ENCODE measurements around the gene EPHB3.

The EPHB3 gene

GRCh38 chr3:184561061-184561912, at the start of gene EPHB3:
EPHB3 (plus strand) TSS chr3:184561785; CDS start chr3:184562236, 451 bp downstream.
- peak; percentile 100 for DNase-seq

DNA sequence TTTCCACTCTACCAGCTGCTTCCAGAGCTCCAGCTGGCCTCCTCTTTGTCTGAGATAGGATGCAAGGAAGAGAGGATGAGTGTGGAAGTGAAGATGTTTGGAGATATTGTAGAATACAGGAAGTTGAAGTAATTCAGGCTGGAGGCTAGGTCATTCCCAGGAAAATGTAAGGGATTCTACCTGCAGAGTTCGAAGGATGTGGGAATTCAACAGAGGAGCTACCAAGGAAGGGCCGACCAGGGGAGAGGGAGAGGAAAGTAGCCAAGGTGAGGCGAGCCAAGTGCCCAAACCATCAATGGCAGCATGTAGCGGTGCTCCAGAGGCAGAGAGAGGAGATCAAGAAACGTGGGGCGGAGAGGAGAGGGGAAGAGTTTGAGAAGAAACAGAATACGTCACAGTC, 49.0 kb upstream of the EPHB3 start:
- no peak for DNase-seq

- peak; percentile 75 for DNase-seq
Measured at GRCh38 chr3:184513276-184514170, 48.1 kb upstream of the EPHB3 start.

GRCh38 chr3:184514171-184514490, 47.5 kb upstream of the EPHB3 start:
- DNase-seq, result no peak

GRCh38 chr3:184523825-184524615, 37.6 kb upstream of the EPHB3 start:
- DNase-seq, result peak; percentile 65

GRCh38 chr3:184524981-184525336, 36.6 kb upstream of the EPHB3 start:
- no peak for DNase-seq

- no peak for DNase-seq
Measured at GRCh38 chr3:184525337-184526087, 36.1 kb upstream of the EPHB3 start.

GRCh38 chr3:184526088-184526433, 35.5 kb upstream of the EPHB3 start:
- DNase-seq, result no peak

GRCh38 chr3:184531626-184532280, 29.8 kb upstream of the EPHB3 start:
- DNase-seq, result no peak

- no peak for DNase-seq
Measured at GRCh38 chr3:184532940-184533732, 28.4 kb upstream of the EPHB3 start.

DNA sequence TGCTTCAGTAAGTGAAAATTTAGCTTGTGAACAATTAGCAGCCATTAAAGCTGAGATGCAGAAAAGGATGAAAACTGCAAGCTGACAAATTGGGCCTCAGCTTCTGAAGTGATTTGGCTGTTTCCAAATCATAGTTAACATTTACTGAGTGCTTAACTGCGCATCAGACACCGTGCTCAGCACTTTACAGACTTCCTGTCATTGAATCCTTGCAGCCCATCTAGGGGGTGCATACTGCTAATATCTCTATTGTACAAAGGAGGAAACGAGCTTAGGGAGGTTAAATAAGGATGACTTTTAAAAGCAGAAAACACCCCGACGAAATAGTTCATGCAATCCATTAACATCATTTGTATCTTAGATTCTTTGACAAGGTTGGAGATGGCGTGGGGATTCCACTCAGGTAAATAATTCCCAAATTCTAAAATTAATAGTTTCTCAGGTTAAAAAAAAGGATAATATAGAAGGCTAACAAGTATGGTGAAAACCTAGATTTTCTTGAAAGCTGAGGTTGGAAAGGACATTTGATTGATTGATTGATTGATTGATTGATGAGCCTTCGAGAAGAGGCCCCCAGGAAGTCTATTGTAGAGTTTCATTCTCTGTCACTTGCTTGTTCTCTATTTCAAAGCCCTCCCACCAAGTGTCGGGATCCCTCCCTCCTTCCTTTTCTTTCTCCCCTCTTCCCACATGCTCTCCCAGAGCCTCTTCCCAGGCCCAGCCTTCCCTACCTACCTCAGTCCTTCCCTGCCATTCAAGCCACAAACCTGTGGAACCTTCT, 23.5 kb upstream of the EPHB3 start:
- no peak for DNase-seq

DNA sequence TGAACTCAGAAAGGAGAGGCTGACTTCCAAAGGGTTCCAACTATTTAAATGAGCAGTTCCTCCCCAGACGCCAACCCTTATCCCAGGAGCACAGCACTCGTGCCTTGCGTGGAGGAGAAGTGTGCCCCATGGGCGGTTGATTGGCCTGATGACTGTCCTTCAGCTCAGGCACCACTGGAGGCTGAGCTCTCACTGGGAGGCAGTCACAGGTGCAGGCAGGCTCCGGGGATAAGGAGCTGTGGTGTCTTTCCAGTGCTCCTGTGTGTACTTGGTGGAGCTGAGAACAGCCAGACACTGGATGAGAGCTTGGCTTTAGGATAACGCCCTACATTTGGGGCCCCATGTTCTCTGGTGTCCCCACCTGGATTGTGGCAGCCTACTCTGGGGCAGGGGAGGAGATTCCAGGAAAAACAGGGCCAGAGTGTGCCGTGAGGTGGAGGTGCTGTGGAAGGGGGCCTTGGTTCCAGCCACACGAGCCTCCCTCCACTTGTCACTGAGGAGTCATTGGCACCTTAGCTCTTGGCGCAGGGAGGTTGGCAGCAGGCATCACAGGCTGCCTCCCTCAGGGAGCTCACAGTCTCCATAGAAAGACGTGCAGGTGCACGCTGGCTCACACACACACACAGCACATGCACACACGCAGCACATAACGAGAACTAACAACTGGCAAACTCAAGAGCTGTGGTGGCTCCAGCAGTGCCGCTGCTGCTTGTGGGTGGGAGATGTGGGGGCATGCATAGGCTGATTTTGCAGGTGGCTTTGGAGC, 22.7 kb upstream of the EPHB3 start:
- DNase-seq, result no peak

DNA sequence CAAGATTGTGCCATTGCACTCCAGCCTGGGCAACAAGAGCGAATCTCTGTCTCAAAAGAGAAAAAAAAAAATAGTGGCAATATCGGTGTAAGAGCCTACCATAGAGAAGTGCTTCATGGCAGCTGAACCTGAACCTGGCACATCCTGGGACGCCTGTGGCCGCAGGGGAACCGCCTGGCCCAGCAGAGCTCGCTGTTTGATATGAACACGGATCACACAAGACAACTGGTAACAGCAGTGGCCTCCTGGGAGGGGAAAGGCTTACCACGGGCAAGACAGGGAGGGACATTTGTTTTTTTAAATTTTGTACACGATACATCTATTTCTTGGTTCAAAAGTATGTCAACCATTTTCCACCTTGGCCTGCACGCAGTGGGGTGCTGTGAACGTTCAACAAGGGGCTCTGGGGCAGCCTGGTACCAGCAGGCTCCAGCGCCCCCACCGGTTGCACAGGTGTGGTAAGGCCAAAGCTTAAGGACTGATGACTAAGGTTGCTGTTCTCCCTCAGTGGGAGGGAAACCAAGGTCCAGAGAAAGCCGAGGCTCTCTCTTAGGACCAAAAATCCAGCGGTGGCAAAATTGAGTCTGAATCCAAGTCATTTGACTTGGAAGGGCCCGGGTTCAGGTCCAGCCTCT, 21.7 kb upstream of the EPHB3 start:
- DNase-seq, result no peak

DNA sequence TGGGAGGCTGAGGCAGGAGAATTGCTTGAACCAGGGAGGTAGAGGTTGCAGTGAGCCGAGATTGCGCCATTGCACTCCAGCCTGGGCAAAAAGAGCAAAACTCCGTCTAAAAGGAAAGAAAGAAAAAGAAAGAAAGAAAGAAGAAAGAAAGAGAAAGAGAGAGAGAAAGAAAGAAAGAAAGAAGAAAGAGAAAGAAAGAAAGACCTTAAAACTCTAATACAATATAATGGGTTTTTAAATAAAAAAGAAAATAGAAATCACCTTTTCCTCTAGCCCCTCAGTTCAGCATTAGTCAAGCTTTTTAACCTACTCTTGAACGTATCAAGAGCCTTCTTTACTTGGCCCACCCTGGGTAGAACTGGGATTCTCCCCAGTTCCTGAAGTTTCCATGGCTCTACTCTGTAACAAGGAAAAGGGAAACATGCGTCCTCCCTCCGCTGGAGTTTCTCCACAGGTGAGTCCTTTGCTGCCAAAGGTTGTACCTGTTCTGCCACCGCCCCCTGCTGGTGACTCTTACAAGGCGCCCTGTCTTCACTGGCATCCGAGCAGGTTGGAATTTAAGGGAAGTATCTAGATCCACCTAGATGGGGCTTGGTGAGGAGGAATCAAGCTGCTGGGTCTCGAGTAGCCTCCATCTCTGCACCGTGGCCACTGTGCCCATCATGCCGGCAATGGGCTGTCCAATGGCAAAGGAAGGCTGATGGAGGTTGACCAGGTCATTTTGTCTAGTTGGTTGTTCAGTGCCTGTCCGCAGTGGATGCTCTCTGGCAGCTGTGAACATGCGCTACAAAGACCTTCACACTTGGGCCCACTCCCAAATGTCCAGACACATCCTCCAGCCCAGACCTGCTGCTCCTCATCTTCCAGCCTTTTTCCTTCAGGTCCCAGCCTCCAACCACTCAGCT, 20.6 kb upstream of the EPHB3 start:
- DNase-seq, result no peak

DNA sequence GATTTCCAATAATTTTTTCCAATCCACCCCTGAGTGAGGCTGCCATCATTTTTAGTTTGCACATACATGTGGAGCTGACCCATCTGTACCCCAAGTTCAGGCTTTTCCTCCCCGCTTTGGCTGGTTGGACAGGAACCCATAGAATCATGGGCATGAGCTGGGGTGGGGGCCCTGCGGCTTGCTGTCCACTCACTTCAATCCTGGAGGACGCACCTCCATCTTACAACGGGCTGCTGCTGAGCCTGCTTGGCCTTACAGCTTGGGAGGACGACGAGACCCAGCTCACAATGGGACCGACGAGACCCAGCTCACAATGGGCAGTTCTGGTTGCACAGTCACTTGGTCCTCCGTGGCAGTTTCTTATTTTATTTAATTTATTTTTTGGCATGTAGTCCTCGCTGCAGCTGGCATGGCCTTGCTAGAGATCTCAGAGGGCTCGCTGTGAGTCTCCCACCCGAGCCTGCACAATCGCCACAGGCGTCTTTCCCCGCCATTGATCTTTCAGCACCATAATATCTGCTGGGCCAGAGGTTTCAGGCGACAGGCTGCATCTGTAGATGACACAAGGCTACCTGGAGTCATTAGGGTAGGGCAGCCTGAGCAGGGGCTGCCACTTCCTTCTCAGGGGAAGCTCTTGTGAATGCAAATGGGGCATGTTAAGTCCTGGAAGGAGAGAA, 19.6 kb upstream of the EPHB3 start:
- no peak for DNase-seq

DNA sequence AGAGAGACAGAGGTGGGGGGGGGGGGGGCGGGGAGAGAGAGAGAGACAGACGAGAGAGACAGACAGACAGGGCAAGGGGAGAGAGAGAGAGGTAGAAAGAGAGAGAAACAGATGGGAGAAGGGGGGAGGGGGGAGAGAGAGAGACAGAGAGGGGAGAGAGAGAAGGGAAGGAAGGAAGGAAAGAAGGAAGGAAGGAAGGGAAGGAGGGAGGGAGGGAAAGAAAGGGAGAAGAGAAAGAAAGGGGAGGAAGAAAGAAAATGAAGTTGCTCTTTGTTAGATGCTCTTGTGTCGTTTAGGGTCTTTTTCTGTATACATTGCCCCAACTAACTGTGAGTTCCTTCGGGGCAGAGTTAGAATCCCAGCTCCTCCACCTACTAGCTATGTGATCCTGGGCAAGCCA, 19.0 kb upstream of the EPHB3 start:
- no peak for DNase-seq

DNA sequence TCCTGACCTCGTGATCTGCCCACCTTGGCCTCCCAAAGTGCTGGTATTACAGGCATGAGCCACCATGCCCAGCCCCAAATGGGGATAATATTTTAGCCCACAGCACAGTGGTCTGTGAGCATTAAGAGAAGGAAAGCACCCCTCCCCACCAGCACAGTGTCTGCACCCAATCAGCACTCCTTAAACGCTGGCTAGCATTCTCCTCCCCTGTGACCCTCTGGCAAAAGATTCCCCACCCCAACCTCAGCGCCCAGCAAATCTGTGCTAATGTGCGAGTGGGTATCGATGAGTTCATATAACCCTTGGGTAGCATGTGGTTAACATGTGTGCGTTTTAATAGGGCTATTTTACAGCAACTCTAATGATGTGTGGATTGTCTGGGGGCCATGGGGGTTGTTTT, 18.3 kb upstream of the EPHB3 start:
- no peak for DNase-seq
